Measurements from ENCODE around the gene IL36A.

IL36A gene

GRCh38 chr2:113050921-113051895 lies 45.9 kb downstream of the IL36A start:
- DNase-seq: no peak

GRCh38 chr2:113052396-113052917 lies 47.2 kb downstream of the IL36A start, which contains the start of gene IL36B:
IL36B (minus strand) TSS chr2:113052867.
- no peak for DNase-seq

GRCh38 chr2:113053666-113054065 lies 48.4 kb downstream of the IL36A start:
- DNase-seq: no peak

- no peak for DNase-seq
Measured at GRCh38 chr2:113054066-113054465, 48.8 kb downstream of the IL36A start.

- DNase-seq: no peak
Measured at GRCh38 chr2:113056521-113056920, 51.3 kb downstream of the IL36A start.

- no peak for DNase-seq
Measured at GRCh38 chr2:113057117-113057516, 51.9 kb downstream of the IL36A start.
